HepG2 (cell line): ENCODE measurements around the gene LAMB3. TPM values are rescaled to one million over a fixed set of nuclear protein-coding genes. Genes with fewer than 3 reads are reported as not detected.

Source experiments
- ATAC-seq: fragments of 200-7000 bp; cut with Tn5 transposase; 3 replicates; pipeline ENCODE4 v1.9.1; 2020; ENCODE audit warnings: mild to moderate bottlenecking, moderate library complexity
- BruUV-seq: library from RNA; stranded (reverse); fragments of 400-500 nt; replicated peaks from 2 replicates; lab custom pipeline; 2021; lab: Mats Ljungman, UMichigan
- CTCF ChIA-PET: fragments of 300-600 bp; formaldehyde crosslinking; extraction: SDS; loops from one replicate; lab custom pipeline; 2021; ENCODE audit warnings: low total read pairs, inconsistent platforms, low intra/inter-chr PET ratio; lab: Yijun Ruan, JAX
- POLR2A ChIA-PET: fragments of 350-600 bp; sonication (Branson Sonifier 250); formaldehyde crosslinking; loops from one replicate; lab custom pipeline; 2020; ENCODE audit warnings: antibody characterized with exemption, inconsistent platforms; lab: Yijun Ruan, JAX
- DNase-seq: peaks from one replicate; pipeline ENCODE4 v3.0.0-alpha.2; 2015; ENCODE audit warnings: low spot score
- FAIRE-seq: peaks from 3 replicates; lab custom pipeline; 2011; peaks lifted over from hg19 to GRCh38; lab: Jason Lieb, UNC
- H2AFZ ChIP-seq: one replicate; pipeline ENCODE4 v1.6.1; 2011; ENCODE audit warnings: low read length, inconsistent platforms
- H3K27ac ChIP-seq: fragments of 300-600 bp; 3 replicates; pipeline ENCODE4 v1.8.0; 2011; ENCODE audit warnings: mixed run types, mild to moderate bottlenecking, mixed read lengths, low read length, inconsistent platforms; ENCODE audit not compliant: insufficient read depth; ENCODE audit errors: extremely low read length
- H3K27me3 ChIP-seq, 2 experiments: fragments of 200-600 bp in 1 of 2; 2 replicates in 1 of 2; 3 replicates in 1 of 2; pipeline versions ENCODE4 v1.6.0 to v1.8.0; 2011; ENCODE audit warnings: low read length in 2 of 2, mild to moderate bottlenecking in 2 of 2, moderate library complexity in 2 of 2, inconsistent platforms in 1 of 2; ENCODE audit not compliant: insufficient read depth in 2 of 2, control insufficient read depth in 1 of 2
- H3K36me3 ChIP-seq, 2 experiments: fragments of 200-600 bp in 1 of 2; replicated peaks in 1 of 2; 2 replicates in 1 of 2; 3 replicates in 1 of 2; pipeline versions ENCODE4 v1.5.1 to v1.8.0; 2011; ENCODE audit warnings: low read length in 2 of 2, inconsistent platforms in 1 of 2; ENCODE audit not compliant: insufficient read depth in 2 of 2, control insufficient read depth in 1 of 2
- H3K4me1 ChIP-seq: 2 replicates; pipeline ENCODE4 v1.5.1; 2012; ENCODE audit warnings: low read length, inconsistent platforms; ENCODE audit not compliant: insufficient read depth
- H3K4me2 ChIP-seq: 2 replicates; pipeline ENCODE4 v1.6.0; 2011; ENCODE audit warnings: low read depth, low read length, inconsistent platforms
- H3K4me3 ChIP-seq, 3 experiments: fragments of 200-600 bp in 1 of 3; sonication (generic), shearing (Covaris generic) in 1 of 3; replicated peaks in 1 of 3; 2 replicates each; pipeline ENCODE4 v1.5.1; 2011 to 2016; ENCODE audit warnings: low read length in 3 of 3, inconsistent platforms in 2 of 3, low read depth in 2 of 3, mild to moderate bottlenecking in 2 of 3, control low read depth in 1 of 3, mixed read lengths in 1 of 3; ENCODE audit not compliant: insufficient read depth in 1 of 3
- H3K79me2 ChIP-seq: one replicate; pipeline ENCODE4 v1.6.1; 2011; ENCODE audit warnings: low read length, inconsistent platforms; ENCODE audit not compliant: insufficient read depth
- H3K9ac ChIP-seq: 2 replicates; pipeline ENCODE4 v1.6.0; 2011; ENCODE audit warnings: mild to moderate bottlenecking, low read depth, low read length, inconsistent platforms; ENCODE audit not compliant: insufficient read depth
- H3K9me3 ChIP-seq: 2 replicates; pipeline ENCODE4 v1.5.1; 2012; ENCODE audit warnings: mild to moderate bottlenecking, low read length
- H4K20me1 ChIP-seq: 2 replicates; pipeline ENCODE4 v1.6.0; 2011; ENCODE audit warnings: inconsistent platforms, mild to moderate bottlenecking, low read length, moderate library complexity; ENCODE audit not compliant: insufficient read depth
- AGO2 ChIP-seq: fragments of 200-400 bp; formaldehyde crosslinking; optimal IDR thresholded peaks from 2 replicates; pipeline ENCODE3; 2017; ENCODE audit warnings: mild to moderate bottlenecking, low read depth, low read length, moderate library complexity
- ATF1 ChIP-seq: IDR thresholded peaks from 2 replicates; pipeline ENCODE4 v1.6.1; 2016; ENCODE audit warnings: mild to moderate bottlenecking, control low read depth
- GATAD1 ChIP-seq: IDR thresholded peaks from 2 replicates; pipeline ENCODE4 v1.6.1; 2016; ENCODE audit warnings: missing genetic modification reagents, missing compliant biosample characterization
- KDM2A ChIP-seq: sonication (generic); formaldehyde crosslinking; IDR thresholded peaks from 2 replicates; pipeline ENCODE4 v1.4.0; 2020; ENCODE audit warnings: low read depth, missing genetic modification reagents, borderline replicate concordance
- SMC3 ChIP-seq: IDR thresholded peaks from 2 replicates; pipeline ENCODE4 v1.6.1; 2011; ENCODE audit warnings: low read length, improper control_type of control experiment
- WIZ ChIP-seq: sonication (generic); formaldehyde crosslinking; IDR thresholded peaks from 2 replicates; pipeline ENCODE4 v1.5.1; 2020; ENCODE audit warnings: mild to moderate bottlenecking, missing genetic modification reagents
- ZBTB21 ChIP-seq: sonication (generic); formaldehyde crosslinking; IDR thresholded peaks from 2 replicates; pipeline ENCODE4 v1.4.0; 2020; ENCODE audit warnings: missing genetic modification reagents
- ZNF260 ChIP-seq: sonication (generic); formaldehyde crosslinking; IDR thresholded peaks from 2 replicates; pipeline ENCODE4 v1.4.0; 2020; ENCODE audit warnings: missing genetic modification reagents, low read depth, mild to moderate bottlenecking, borderline replicate concordance
- ZNF441 ChIP-seq: sonication (generic); formaldehyde crosslinking; IDR thresholded peaks from 2 replicates; pipeline ENCODE4 v1.7.0; 2021; ENCODE audit warnings: missing genetic modification reagents, borderline replicate concordance
- ZNF451 ChIP-seq: sonication (generic); formaldehyde crosslinking; IDR thresholded peaks from 2 replicates; pipeline ENCODE4 v1.5.0; 2020; ENCODE audit warnings: mild to moderate bottlenecking, missing genetic modification reagents
- ZNF484 ChIP-seq: sonication (generic); formaldehyde crosslinking; IDR thresholded peaks from 2 replicates; pipeline ENCODE4 v1.5.1; 2020; ENCODE audit warnings: mild to moderate bottlenecking, low read depth, missing genetic modification reagents, borderline replicate concordance
- ZNF850 ChIP-seq: sonication (generic); formaldehyde crosslinking; conservative IDR thresholded peaks from 2 replicates; pipeline ENCODE4 v1.9.0; 2021; ENCODE audit warnings: mild to moderate bottlenecking, missing genetic modification reagents
- ZSCAN30 ChIP-seq: sonication (generic); formaldehyde crosslinking; IDR thresholded peaks from 2 replicates; pipeline ENCODE4 v1.5.0; 2020; ENCODE audit warnings: mild to moderate bottlenecking, missing genetic modification reagents
- ZSCAN31 ChIP-seq: sonication (generic); formaldehyde crosslinking; IDR thresholded peaks from 2 replicates; pipeline ENCODE4 v1.5.0; 2020; ENCODE audit warnings: low read depth, mild to moderate bottlenecking, missing genetic modification reagents
- WGBS: methylation state at CpG from one replicate; pipeline ENCODE4 v1.1.6; 2017; ENCODE audit warnings: low lambda C conversion rate; 5-methylcytosine and 5-hydroxymethylcytosine counted together
- in situ Hi-C: cut with HindIII; loops from 2 replicates; pipeline ENCODE4 v1.10.0; 2017; ENCODE audit warnings: low pct_unique_long_range_greater_than_20kb; ENCODE audit not compliant: extremely low pct_ligation_motif_present
- intact Hi-C: fragments of 100-400 bp; cut with micrococcal nuclease; formaldehyde crosslinking; loops from one replicate; pipeline ENCODE4 v1.10.0; 2022; ENCODE audit not compliant: unreplicated experiment
- polyA plus RNA-seq, 8 experiments: library from polyadenylated mRNA; depleted of rRNA in 3 of 8; stranded (reverse) in 7 of 8; unstranded in 1 of 8; fragments of >200 nt; fragmentation: Illumina TruSeq in 4 of 8; extraction: Trizol in 4 of 8; gene quantifications; 2 replicates each; pipeline versions ENCODE4 v1.2.1 to v1.2.3, GENCODE V29; 2011 to 2016; ENCODE audit warnings: low read depth in 4 of 8, missing spikeins in 1 of 8, mixed read lengths in 1 of 8; ENCODE audit not compliant: insufficient read depth in 1 of 8
- total RNA-seq, 5 experiments: library from RNA; depleted of rRNA; stranded (reverse); fragments of >200 nt; fragmentation: Illumina TruSeq; extraction: Trizol; gene quantifications; 2 replicates each; pipeline ENCODE4 v1.2.3, GENCODE V29; 2016; ENCODE audit warnings: low read depth in 1 of 5
- TF ChIP-seq, protein P1 (sequence below): sonication (generic); formaldehyde crosslinking; IDR thresholded peaks from 2 replicates; pipeline ENCODE4 v1.5.0; 2020; ENCODE audit warnings: missing genetic modification reagents, mild to moderate bottlenecking, borderline replicate concordance
- TF ChIP-seq, protein P2 (sequence below): sonication (generic); formaldehyde crosslinking; IDR thresholded peaks from 2 replicates; pipeline ENCODE4 v1.4.0; 2020; ENCODE audit warnings: missing genetic modification reagents

The LAMB3 gene
- total and polyA plus RNA-seq, 2 of the 13 experiments (the other 11 are each of a cell fraction or from before 2014, with no cell fraction given), result 0.18 to 0.24 TPM

DNA sequence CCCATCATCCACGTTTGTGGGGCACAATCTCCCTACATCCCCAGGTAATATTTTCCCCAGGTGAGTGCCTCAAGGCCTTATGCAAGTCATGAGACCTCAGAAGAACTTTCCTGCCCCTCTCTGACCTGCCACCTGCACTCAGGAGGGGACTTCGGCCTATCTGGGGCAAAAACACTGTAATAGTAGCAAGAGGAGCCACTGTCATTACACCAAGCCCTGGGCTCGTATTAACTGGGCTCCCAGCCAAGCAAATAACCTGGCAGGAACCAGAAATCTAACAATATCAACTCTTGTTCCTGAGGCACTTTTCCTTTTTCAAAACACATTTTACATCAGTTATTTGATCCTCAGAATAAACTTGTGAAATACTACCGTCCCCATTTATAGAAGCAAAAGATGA is 30.9 kb downstream of the LAMB3 start (continued):
- TF ChIP-seq ZNF850, result no peak
- no peak for TF ChIP-seq ZNF484
- TF ChIP-seq SMC3, result no peak
- no peak for TF ChIP-seq ZSCAN31 (CRISPR knock-in tag)
- no peak for TF ChIP-seq ZSCAN30 (CRISPR knock-in tag)
- TF ChIP-seq ZNF260 (CRISPR knock-in tag), result no peak
- no peak for TF ChIP-seq ZNF441 (CRISPR knock-in tag)
- TF ChIP-seq, protein P1, sequence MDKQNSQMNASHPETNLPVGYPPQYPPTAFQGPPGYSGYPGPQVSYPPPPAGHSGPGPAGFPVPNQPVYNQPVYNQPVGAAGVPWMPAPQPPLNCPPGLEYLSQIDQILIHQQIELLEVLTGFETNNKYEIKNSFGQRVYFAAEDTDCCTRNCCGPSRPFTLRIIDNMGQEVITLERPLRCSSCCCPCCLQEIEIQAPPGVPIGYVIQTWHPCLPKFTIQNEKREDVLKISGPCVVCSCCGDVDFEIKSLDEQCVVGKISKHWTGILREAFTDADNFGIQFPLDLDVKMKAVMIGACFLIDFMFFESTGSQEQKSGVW (CRISPR knock-in tag), result no peak

DNA sequence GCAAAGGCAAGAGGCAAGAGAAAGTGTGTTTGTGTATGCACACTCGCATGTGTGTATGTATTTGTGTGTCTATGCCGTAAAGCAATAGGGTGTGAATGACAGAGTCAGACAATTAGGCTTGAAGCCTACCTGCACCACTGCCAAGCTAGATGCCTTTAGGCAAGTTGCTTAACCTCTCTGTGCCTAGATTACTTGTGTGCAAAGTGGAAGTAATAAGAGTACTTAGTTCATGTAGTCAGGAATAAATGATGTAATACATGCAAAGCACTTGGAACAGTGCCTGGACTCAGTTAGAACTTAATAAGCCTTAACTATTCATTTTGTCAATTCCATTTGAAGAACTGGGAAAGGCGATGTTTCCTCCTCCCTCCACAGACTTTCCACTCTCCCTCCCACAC is 31.7 kb downstream of the LAMB3 start:
- FAIRE-seq (no peak), DNase-seq (no peak), ATAC-seq (no peak)
- no peak overlapping the region for H3K9ac ChIP-seq
- no peaks in the 10 kb centered on the region; a peak in 1 of 5 replicates for H3K27me3 ChIP-seq
- TF ChIP-seq KDM2A (CRISPR knock-in tag) (no peak), ATF1 (no peak), ZNF451 (CRISPR knock-in tag) (no peak), ZBTB21 (CRISPR knock-in tag) (no peak), WIZ (no peak), GATAD1 (CRISPR knock-in tag) (no peak), AGO2 (no peak)
- TF ChIP-seq, protein P2, sequence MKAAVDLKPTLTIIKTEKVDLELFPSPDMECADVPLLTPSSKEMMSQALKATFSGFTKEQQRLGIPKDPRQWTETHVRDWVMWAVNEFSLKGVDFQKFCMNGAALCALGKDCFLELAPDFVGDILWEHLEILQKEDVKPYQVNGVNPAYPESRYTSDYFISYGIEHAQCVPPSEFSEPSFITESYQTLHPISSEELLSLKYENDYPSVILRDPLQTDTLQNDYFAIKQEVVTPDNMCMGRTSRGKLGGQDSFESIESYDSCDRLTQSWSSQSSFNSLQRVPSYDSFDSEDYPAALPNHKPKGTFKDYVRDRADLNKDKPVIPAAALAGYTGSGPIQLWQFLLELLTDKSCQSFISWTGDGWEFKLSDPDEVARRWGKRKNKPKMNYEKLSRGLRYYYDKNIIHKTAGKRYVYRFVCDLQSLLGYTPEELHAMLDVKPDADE, result no peak
- H2AFZ ChIP-seq, result no peak overlapping the region
- peaks cover 9% of the 10 kb centered on the region for H3K4me1 ChIP-seq
- ChIA-PET CTCF (no interaction called here), POLR2A (no interaction called here)
- no peaks in the 10 kb centered on the region for H3K36me3 ChIP-seq
- no peak overlapping the region for H3K4me3 ChIP-seq
- H4K20me1 ChIP-seq, result no peaks in the 10 kb centered on the region
- 71% methylated on average over 3 of the region's 3 CpGs for WGBS
- no peaks in the 10 kb centered on the region for H3K79me2 ChIP-seq
- no peak overlapping the region for H3K4me2 ChIP-seq
- no TSS peak for BruUV-seq
- intact Hi-C loops, result no loop called here
- H3K9me3 ChIP-seq, result no peaks in the 10 kb centered on the region
- no peak overlapping the region for H3K27ac ChIP-seq
- in situ Hi-C loops, result no loop called here
